ENCODE measurements around the gene TFAP2E.

The TFAP2E gene

DNA sequence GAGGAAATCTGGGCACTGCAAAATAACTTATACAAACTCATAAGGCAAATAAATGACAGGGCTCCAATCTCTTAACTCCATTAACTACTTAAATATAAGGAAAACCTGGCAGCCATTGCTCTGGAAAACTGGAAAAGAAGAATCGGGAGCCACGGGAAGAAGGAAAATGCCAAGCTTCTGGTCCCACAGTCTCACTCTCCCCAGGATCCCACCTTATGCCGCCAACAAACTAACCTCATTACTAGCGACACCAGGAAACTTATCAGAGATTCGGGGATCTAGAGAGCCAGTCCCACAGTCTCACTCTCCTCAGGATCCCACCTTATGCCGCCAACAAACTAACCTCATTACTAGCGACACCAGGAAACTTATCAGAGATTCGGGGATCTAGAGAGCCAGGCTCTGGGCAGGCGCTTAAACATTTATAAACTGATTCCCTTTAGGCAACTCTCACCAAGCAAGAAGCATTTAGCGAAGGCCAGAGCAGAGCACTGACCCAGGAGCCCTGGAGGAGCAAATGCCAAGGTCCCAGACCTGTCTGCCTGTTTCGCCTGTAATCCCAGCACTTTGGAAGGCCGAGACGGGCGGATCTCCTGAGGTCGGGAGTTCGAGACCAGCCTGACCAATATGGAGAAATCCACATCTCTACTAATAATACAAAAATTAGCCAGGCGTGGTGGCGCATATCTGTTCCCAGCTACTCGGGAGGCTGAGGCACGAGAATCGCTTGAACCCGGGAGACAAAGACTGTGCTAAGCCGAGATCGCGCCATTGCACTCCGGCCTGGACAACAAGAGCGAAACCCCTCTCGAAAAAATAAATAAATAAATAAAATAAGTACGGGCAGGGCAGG lies 67.5 kb downstream of the TFAP2E start:
- no peak for DNase-seq (ENCODE audit: extremely low read depth in 1 of 2, low read depth in 1 of 2)

DNA sequence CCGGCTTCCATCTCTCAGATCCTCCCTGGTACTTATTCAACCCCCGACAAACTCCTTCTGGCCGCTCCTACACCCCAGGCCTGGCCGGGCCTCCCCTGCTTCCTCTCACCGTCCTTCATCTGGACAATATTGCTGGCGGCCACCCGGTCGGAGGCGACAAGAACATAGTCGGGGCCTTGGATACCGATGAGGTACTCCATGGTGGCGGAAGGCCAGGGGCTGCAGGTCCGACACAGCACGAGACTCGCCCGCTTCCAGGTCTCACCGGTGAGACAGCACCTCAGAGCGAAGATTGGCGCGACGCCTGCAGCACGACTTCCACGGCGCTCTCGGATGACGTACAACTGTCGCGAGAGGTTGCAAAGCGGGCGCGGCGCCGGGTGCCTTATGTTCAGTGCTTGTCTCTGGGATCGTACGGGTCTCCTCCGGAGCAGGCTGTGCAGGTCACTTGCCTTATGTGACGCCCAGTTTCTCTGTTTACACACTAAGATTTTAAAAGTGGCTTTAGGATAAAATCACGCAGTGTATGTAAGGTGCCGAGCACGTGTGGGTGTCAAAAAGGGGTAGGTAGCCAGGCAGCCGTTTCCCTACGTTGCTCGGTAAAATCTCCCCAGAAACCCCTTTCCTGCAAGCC lies 68.2 kb downstream of the TFAP2E start, which contains the start of gene PSMB2:
TSS of gene PSMB2 (minus strand) at position 294 of the 634 bp plus-strand sequence. CDS start at position 200, 94 bp downstream.
- peak; percentile 91 to 94 for DNase-seq (ENCODE audit: extremely low read depth in 1 of 2, low read depth in 1 of 2)

DNA sequence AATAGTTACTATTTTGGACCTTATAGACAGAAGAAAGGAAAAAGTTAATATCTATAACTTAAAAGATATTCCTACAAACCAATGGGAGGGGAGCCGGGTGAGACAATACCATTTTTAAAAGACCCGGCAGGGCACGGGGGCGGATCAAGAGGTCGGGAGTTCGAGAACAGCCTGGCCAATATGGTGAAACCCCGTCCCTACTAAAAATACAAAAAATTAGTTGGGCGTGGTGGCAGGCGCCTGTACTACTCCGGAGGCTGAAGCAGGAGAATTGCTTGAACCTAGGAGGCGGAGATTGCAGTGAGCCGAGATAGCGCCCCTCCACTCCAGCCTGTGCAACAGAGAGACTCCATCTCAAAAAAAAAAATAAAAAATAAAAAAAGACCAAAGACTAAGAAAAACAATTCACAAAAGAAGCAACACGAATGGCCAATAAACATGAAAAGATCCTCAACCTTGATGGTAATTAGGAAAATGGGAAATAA lies 69.4 kb downstream of the TFAP2E start:
- DNase-seq (ENCODE audit: extremely low read depth in 1 of 2, low read depth in 1 of 2), result peak in 1 of 2 donors; percentile 5

DNA sequence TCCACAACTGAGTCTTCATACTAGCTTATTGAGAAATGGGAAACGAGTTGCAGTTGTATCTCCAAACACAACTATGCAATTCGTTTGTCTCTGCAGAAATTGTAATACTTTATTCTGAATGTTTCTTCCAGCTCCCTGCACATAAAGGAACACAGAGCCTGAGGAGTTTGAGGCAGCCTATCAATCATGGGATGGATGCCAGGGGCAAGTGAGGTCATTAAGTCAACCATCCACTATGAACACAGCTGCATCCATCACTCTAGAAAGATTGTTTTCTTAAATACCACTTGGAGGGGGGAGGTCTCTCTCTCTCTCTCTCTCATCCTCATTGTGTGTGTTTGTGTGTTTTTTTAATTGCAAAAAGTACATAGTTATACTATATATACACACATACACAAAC lies 71.1 kb downstream of the TFAP2E start:
- no peak for DNase-seq (ENCODE audit: extremely low read depth in 1 of 2, low read depth in 1 of 2)
